ENCODE data around the gene FDXR.

Gene FDXR

GRCh38 chr17:74920642-74921025, 47.8 kb upstream of the FDXR start:
- no peak overlapping the region for H4K8ac ChIP-seq (ENCODE audit: low read depth, low read length)
- H2BK12ac ChIP-seq (ENCODE audit: low read length): no peak overlapping the region
- H3K4me1 ChIP-seq (ENCODE audit: control insufficient read depth in 1 of 2, insufficient read depth in 2 of 2, low read length in 2 of 2): no peaks in the 10 kb centered on the region
- WGBS (ENCODE audit: extremely low coverage, insufficient coverage, insufficient read length): no CpG with 5 or more reads among the region's 6 CpGs
- H3K9me3 ChIP-seq (ENCODE audit: insufficient read depth, low read depth, low read length): peaks cover 16% of the 10 kb centered on the region
- no peak overlapping the region for H3K4me3 ChIP-seq (ENCODE audit: low read depth, low read length)
- no peak overlapping the region for H3K18ac ChIP-seq (ENCODE audit: low read length)
- no peak overlapping the region for H3K23ac ChIP-seq (ENCODE audit: low read length)
- no peak overlapping the region for H4K91ac ChIP-seq (ENCODE audit: low read depth, low read length)
- no peak overlapping the region for H3K9ac ChIP-seq (ENCODE audit: low read length)
- H3K27me3 ChIP-seq (ENCODE audit: insufficient read depth, low read length): peaks cover 28% of the 10 kb centered on the region
- no peak overlapping the region for H3K4ac ChIP-seq (ENCODE audit: low read depth, low read length)
- no peak overlapping the region for H2BK5ac ChIP-seq (ENCODE audit: low read depth, low read length, poor library complexity)
- H2BK120ac ChIP-seq (ENCODE audit: insufficient read depth, low read length, poor library complexity): no peak overlapping the region
- no peak for DNase-seq
- H3K79me2 ChIP-seq (ENCODE audit: control insufficient read depth, insufficient read depth, low read length, poor library complexity): no peaks in the 10 kb centered on the region
- H3K36me3 ChIP-seq (ENCODE audit: control insufficient read depth in 1 of 2, insufficient read depth in 2 of 2, low read length in 2 of 2): no peaks in the 10 kb centered on the region
- H2AK5ac ChIP-seq (ENCODE audit: low read length): no peak overlapping the region
- no peak overlapping the region for H4K12ac ChIP-seq (ENCODE audit: low read depth, low read length)
- H3K4me2 ChIP-seq (ENCODE audit: low read length): no peak overlapping the region
- no peaks in the 10 kb centered on the region for H3K79me1 ChIP-seq (ENCODE audit: low read length)
- H3K27ac ChIP-seq (ENCODE audit: low read depth, low read length): no peak overlapping the region
- no peak overlapping the region for H3K14ac ChIP-seq (ENCODE audit: low read length)
- H2AFZ ChIP-seq (ENCODE audit: insufficient read depth, low read length, poor library complexity): no peak overlapping the region

- no CpG with 5 or more reads among the region's 27 CpGs for WGBS (ENCODE audit: extremely low coverage, insufficient coverage, insufficient read length)
- no peak overlapping the region for H3K18ac ChIP-seq (ENCODE audit: low read length)
Measured at GRCh38 chr17:74920306-74920620, 47.5 kb upstream of the FDXR start.

DNA sequence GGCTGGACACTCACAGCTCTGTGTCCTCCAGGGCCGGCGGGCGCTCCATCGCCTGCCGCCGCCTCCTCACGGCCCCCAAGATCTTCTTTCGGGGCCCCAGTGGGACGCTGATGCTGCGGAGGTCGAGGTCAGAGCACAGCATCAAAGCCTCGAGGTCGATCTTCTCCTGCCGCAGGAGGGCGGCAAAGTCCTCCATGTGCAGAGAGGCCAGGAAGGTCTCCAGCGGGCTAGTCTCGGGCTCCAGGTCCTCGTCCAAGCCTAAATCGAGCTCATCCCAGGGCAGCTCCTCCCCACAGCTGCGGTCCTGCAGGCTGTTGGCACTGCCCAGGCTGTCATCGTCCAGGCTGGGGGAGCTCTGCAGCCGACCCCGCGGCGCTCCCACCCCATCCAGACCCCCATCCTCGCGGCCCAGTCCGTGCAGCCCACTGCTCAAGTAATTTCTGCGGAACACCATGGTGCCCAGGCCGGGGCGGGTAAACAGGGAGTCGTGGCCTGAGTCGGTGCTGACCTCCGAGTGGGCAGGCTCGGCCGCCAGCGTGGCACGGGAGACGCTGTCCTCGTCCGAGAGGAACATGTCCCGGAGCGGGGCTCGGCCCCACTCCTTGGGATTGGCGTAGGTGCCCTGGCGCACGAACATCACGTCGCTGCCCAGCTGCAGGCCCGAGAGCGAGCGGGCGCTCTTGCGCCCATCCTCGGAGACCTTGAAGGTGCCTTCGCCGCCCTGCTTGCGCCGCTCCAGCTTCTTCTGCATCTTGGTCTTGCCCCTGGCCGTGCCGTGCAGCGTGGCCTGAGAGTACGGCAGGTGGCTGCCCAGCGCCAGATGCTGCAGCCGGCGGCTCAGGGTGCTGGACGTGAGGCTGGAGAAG, 46.9 kb upstream of the FDXR start:
- H3K27me3 ChIP-seq (ENCODE audit: insufficient read depth, low read length): peaks cover 18% of the 10 kb centered on the region
- no peak overlapping the region for H3K14ac ChIP-seq (ENCODE audit: low read length)
- H3K27ac ChIP-seq (ENCODE audit: low read depth, low read length): no peak overlapping the region
- no peak overlapping the region for H3K4me3 ChIP-seq (ENCODE audit: low read depth, low read length)
- peak; percentile 21 to 60 for DNase-seq
- no peak overlapping the region for H3K18ac ChIP-seq (ENCODE audit: low read length)
- H3K4me1 ChIP-seq (ENCODE audit: control insufficient read depth in 1 of 2, insufficient read depth in 2 of 2, low read length in 2 of 2): no peaks in the 10 kb centered on the region
- no peak overlapping the region for H4K8ac ChIP-seq (ENCODE audit: low read depth, low read length)
- H2AFZ ChIP-seq (ENCODE audit: insufficient read depth, low read length, poor library complexity): no peak overlapping the region
- H2BK12ac ChIP-seq (ENCODE audit: low read length): no peak overlapping the region
- H2BK120ac ChIP-seq (ENCODE audit: insufficient read depth, low read length, poor library complexity): no peak overlapping the region
- no peak overlapping the region for H2AK5ac ChIP-seq (ENCODE audit: low read length)
- H3K4ac ChIP-seq (ENCODE audit: low read depth, low read length): no peak overlapping the region
- H3K79me2 ChIP-seq (ENCODE audit: control insufficient read depth, insufficient read depth, low read length, poor library complexity): no peaks in the 10 kb centered on the region
- H3K23ac ChIP-seq (ENCODE audit: low read length): no peak overlapping the region
- no peaks in the 10 kb centered on the region for H3K36me3 ChIP-seq (ENCODE audit: control insufficient read depth in 1 of 2, insufficient read depth in 2 of 2, low read length in 2 of 2)
- no peak overlapping the region for H3K9ac ChIP-seq (ENCODE audit: low read length)
- H3K4me2 ChIP-seq (ENCODE audit: low read length): no peak overlapping the region
- WGBS (ENCODE audit: extremely low coverage, insufficient coverage, insufficient read length): no CpG with 5 or more reads among the region's 67 CpGs
- peaks cover 10% of the 10 kb centered on the region for H3K9me3 ChIP-seq (ENCODE audit: insufficient read depth, low read depth, low read length)
- no peak overlapping the region for H2BK5ac ChIP-seq (ENCODE audit: low read depth, low read length, poor library complexity)
- no peak overlapping the region for H4K91ac ChIP-seq (ENCODE audit: low read depth, low read length)
- no peak overlapping the region for H4K12ac ChIP-seq (ENCODE audit: low read depth, low read length)
- H3K79me1 ChIP-seq (ENCODE audit: low read length): no peaks in the 10 kb centered on the region

More at GRCh38 chr17:74920306-74920620, 47.5 kb upstream of the FDXR start:
- H2BK12ac ChIP-seq (ENCODE audit: low read length): no peak overlapping the region
- no peak overlapping the region for H3K4ac ChIP-seq (ENCODE audit: low read depth, low read length)
- H3K36me3 ChIP-seq (ENCODE audit: control insufficient read depth in 1 of 2, insufficient read depth in 2 of 2, low read length in 2 of 2): no peaks in the 10 kb centered on the region
- H3K79me2 ChIP-seq (ENCODE audit: control insufficient read depth, insufficient read depth, low read length, poor library complexity): no peaks in the 10 kb centered on the region
- no peak overlapping the region for H3K14ac ChIP-seq (ENCODE audit: low read length)
- no peaks in the 10 kb centered on the region for H3K79me1 ChIP-seq (ENCODE audit: low read length)
- no peak overlapping the region for H4K8ac ChIP-seq (ENCODE audit: low read depth, low read length)
- H3K23ac ChIP-seq (ENCODE audit: low read length): no peak overlapping the region
- H4K91ac ChIP-seq (ENCODE audit: low read depth, low read length): no peak overlapping the region
- no peak overlapping the region for H3K4me3 ChIP-seq (ENCODE audit: low read depth, low read length)
- no peak overlapping the region for H2BK5ac ChIP-seq (ENCODE audit: low read depth, low read length, poor library complexity)
- H3K9ac ChIP-seq (ENCODE audit: low read length): no peak overlapping the region
- no peak overlapping the region for H2AK5ac ChIP-seq (ENCODE audit: low read length)
- no peak overlapping the region for H4K12ac ChIP-seq (ENCODE audit: low read depth, low read length)
- H3K4me2 ChIP-seq (ENCODE audit: low read length): no peak overlapping the region
- H3K27ac ChIP-seq (ENCODE audit: low read depth, low read length): no peak overlapping the region
- no peak overlapping the region for H2BK120ac ChIP-seq (ENCODE audit: insufficient read depth, low read length, poor library complexity)
- H3K4me1 ChIP-seq (ENCODE audit: control insufficient read depth in 1 of 2, insufficient read depth in 2 of 2, low read length in 2 of 2): no peaks in the 10 kb centered on the region
- H3K9me3 ChIP-seq (ENCODE audit: insufficient read depth, low read depth, low read length): peaks cover 13% of the 10 kb centered on the region
- peaks cover 24% of the 10 kb centered on the region for H3K27me3 ChIP-seq (ENCODE audit: insufficient read depth, low read length)
- H2AFZ ChIP-seq (ENCODE audit: insufficient read depth, low read length, poor library complexity): no peak overlapping the region
- DNase-seq: no peak

DNA sequence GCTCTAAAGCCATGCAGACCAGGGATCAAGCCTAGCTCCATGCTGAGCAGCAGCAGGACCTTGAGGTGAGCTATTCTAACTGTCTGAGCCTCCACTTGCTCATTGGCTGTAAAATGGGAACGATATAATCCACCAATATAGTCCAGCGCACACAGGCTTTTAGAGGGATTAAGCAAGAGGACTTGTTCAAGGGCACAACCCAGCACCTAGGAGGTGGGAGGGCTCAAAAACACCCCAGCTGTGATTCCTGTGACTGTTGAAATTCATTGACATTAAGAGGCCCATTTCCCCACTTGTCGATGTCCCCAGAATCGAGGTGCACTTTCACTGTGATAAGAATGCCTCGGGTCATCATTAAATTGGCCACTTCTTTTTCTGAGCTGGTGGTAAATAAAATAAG, 46.1 kb upstream of the FDXR start:
- Histone ChIP-seq H3K4me2 (ENCODE audit: low read length) (no peak overlapping the region), H3K36me3 (ENCODE audit: control insufficient read depth in 1 of 2, insufficient read depth in 2 of 2, low read length in 2 of 2) (no peaks in the 10 kb centered on the region), H3K79me1 (ENCODE audit: low read length) (no peaks in the 10 kb centered on the region), H3K18ac (ENCODE audit: low read length) (no peak overlapping the region), H2BK5ac (ENCODE audit: low read depth, low read length, poor library complexity) (no peak overlapping the region), H4K8ac (ENCODE audit: low read depth, low read length) (no peak overlapping the region), H3K4me1 (ENCODE audit: control insufficient read depth in 1 of 2, insufficient read depth in 2 of 2, low read length in 2 of 2) (no peaks in the 10 kb centered on the region), H3K9me3 (ENCODE audit: insufficient read depth, low read depth, low read length) (peaks cover 7% of the 10 kb centered on the region), H2AK5ac (ENCODE audit: low read length) (no peak overlapping the region), H3K27me3 (ENCODE audit: insufficient read depth, low read length) (peaks cover 10% of the 10 kb centered on the region), H2AFZ (ENCODE audit: insufficient read depth, low read length, poor library complexity) (no peak overlapping the region), H3K27ac (ENCODE audit: low read depth, low read length) (no peak overlapping the region), H3K9ac (ENCODE audit: low read length) (no peak overlapping the region), H2BK12ac (ENCODE audit: low read length) (no peak overlapping the region), H3K4me3 (ENCODE audit: low read depth, low read length) (no peak overlapping the region), H4K91ac (ENCODE audit: low read depth, low read length) (no peak overlapping the region), H4K12ac (ENCODE audit: low read depth, low read length) (no peak overlapping the region), H3K79me2 (ENCODE audit: control insufficient read depth, insufficient read depth, low read length, poor library complexity) (no peaks in the 10 kb centered on the region), H3K14ac (ENCODE audit: low read length) (no peak overlapping the region), H3K23ac (ENCODE audit: low read length) (no peak overlapping the region), H3K4ac (ENCODE audit: low read depth, low read length) (no peak overlapping the region), H2BK120ac (ENCODE audit: insufficient read depth, low read length, poor library complexity) (no peak overlapping the region)
- no CpG with 5 or more reads among the region's 5 CpGs for WGBS (ENCODE audit: extremely low coverage, insufficient coverage, insufficient read length)
- no peak for DNase-seq

All from trophoblast cell (in vitro differentiated cells and primary cell).